PFSK-1 (cell line): Measurements from ENCODE around the gene EDNRB.

Source experiments
- POLR2AphosphoS5 ChIP-seq: IDR thresholded peaks from 2 replicates; pipeline ENCODE4 v1.6.1; 2012; ENCODE audit warnings: low read depth, mild to moderate bottlenecking, control low read depth, low read length, moderate library complexity
- SIN3A ChIP-seq: IDR thresholded peaks from 2 replicates; pipeline ENCODE4 v1.6.1; 2012; ENCODE audit warnings: mild to moderate bottlenecking, low read length, moderate library complexity, borderline replicate concordance; ENCODE audit not compliant: insufficient read depth
- TAF1 ChIP-seq: IDR thresholded peaks from 2 replicates; pipeline ENCODE4 v1.6.1; 2012; ENCODE audit warnings: low read length, control low read depth, borderline replicate concordance; ENCODE audit not compliant: insufficient read depth
- TF ChIP-seq, protein P1 (sequence below), 2 experiments: IDR thresholded peaks; 2 replicates each; pipeline versions ENCODE4 v1.6.1 to v1.8.0; 2011 to 2012; ENCODE audit warnings: low read depth in 2 of 2, low read length in 2 of 2, control low read depth in 1 of 2, inconsistent platforms in 1 of 2, mild to moderate bottlenecking in 1 of 2, moderate library complexity in 1 of 2; ENCODE audit not compliant: insufficient read depth in 1 of 2

DNA sequence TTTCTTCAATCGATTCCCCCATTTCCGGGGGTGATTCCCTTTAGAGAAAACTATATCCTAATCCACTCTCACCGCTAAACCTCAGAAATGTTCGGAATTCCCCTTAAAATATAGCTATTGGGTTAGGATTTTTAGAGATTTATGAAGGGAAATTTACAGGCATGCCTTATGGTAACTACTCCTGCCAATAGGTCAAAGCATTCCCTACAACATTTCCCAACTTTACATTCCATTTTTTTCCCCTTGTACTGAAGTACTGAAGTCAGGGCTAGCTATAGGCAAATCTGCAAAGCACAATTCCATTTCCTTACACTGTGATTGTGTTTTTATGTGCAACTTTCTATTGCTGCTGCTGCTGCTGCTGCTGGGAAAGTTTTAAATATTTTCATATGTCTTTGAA lies 2.1 kb downstream of the EDNRB start:
- TF ChIP-seq, protein P1, sequence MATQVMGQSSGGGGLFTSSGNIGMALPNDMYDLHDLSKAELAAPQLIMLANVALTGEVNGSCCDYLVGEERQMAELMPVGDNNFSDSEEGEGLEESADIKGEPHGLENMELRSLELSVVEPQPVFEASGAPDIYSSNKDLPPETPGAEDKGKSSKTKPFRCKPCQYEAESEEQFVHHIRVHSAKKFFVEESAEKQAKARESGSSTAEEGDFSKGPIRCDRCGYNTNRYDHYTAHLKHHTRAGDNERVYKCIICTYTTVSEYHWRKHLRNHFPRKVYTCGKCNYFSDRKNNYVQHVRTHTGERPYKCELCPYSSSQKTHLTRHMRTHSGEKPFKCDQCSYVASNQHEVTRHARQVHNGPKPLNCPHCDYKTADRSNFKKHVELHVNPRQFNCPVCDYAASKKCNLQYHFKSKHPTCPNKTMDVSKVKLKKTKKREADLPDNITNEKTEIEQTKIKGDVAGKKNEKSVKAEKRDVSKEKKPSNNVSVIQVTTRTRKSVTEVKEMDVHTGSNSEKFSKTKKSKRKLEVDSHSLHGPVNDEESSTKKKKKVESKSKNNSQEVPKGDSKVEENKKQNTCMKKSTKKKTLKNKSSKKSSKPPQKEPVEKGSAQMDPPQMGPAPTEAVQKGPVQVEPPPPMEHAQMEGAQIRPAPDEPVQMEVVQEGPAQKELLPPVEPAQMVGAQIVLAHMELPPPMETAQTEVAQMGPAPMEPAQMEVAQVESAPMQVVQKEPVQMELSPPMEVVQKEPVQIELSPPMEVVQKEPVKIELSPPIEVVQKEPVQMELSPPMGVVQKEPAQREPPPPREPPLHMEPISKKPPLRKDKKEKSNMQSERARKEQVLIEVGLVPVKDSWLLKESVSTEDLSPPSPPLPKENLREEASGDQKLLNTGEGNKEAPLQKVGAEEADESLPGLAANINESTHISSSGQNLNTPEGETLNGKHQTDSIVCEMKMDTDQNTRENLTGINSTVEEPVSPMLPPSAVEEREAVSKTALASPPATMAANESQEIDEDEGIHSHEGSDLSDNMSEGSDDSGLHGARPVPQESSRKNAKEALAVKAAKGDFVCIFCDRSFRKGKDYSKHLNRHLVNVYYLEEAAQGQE (IDR thresholded peaks at IDR 0.05; ENCODE audit: insufficient read depth in 1 of 2, low read depth in 2 of 2, low read length in 2 of 2): no peak
- no peak for TF ChIP-seq POLR2AphosphoS5
- TF ChIP-seq TAF1: no peak
- TF ChIP-seq SIN3A: no peak
